ENCODE results near the gene NIPA2. TPM values are rescaled to one million over a fixed set of nuclear protein-coding genes. Genes with fewer than 3 reads are reported as not detected.

The NIPA2 gene
- total and polyA plus RNA-seq, 2 donors (not counting 1 experiment from before 2014, with no cell fraction given) = 47.7 to 64.7 TPM

- DNase-seq (ENCODE audit: low read depth in 2 of 2) = no peak
- H3K36me3 ChIP-seq (ENCODE audit: control insufficient read depth, insufficient read depth, low read length) = peaks cover 13% of the 10 kb centered on the region
- no peak overlapping the region for H3K9ac ChIP-seq (ENCODE audit: insufficient read depth, low read length)
- no peak overlapping the region for H2AFZ ChIP-seq (ENCODE audit: low read length)
- H4K20me1 ChIP-seq (ENCODE audit: control insufficient read depth, extremely low read depth, insufficient read depth, low read length) = no peaks in the 10 kb centered on the region
- no peaks in the 10 kb centered on the region for H3K9me3 ChIP-seq (ENCODE audit: control insufficient read depth, insufficient read depth, low read depth, low read length)
- TF ChIP-seq CTCF (conservative IDR thresholded peaks at IDR 0.05 in 1 of 2, IDR thresholded peaks at IDR 0.05 in 1 of 2; ENCODE audit: low read depth in 1 of 2, low read length in 2 of 2) (no peak), EZH2 (IDR thresholded peaks at IDR 0.05; ENCODE audit: low read length, missing control alignments) (no peak)
- no peaks in the 10 kb centered on the region for H3K4me1 ChIP-seq (ENCODE audit: control insufficient read depth, extremely low read depth, insufficient read depth, low read length)
- H3K27me3 ChIP-seq (ENCODE audit: control insufficient read depth, insufficient read depth, low read length) = no peaks in the 10 kb centered on the region
- no peak overlapping the region for H3K4me2 ChIP-seq (ENCODE audit: extremely low read depth, insufficient read depth, low read length)
- no peaks in the 10 kb centered on the region for H3K79me2 ChIP-seq (ENCODE audit: control insufficient read depth, insufficient read depth, low read length)
- no peak overlapping the region for H3K4me3 ChIP-seq (replicated peaks in 1 of 4; ENCODE audit: control extremely low read depth in 1 of 4, insufficient read depth in 1 of 4, low read depth in 3 of 4, low read length in 4 of 4)
- no peak overlapping the region for H3K27ac ChIP-seq (ENCODE audit: insufficient read depth, low read length)
These were observed 64.1 kb downstream of the NIPA2 start for GRCh38 chr15:22902578-22902977.

GRCh38 chr15:22902981-22903380 is 64.5 kb downstream of the NIPA2 start:
- H3K4me3 ChIP-seq (replicated peaks in 1 of 4; ENCODE audit: control extremely low read depth in 1 of 4, insufficient read depth in 1 of 4, low read depth in 3 of 4, low read length in 4 of 4) = no peak overlapping the region
- no peak for DNase-seq (ENCODE audit: low read depth in 2 of 2)
- H3K9ac ChIP-seq (ENCODE audit: insufficient read depth, low read length) = no peak overlapping the region
- no peaks in the 10 kb centered on the region for H3K27me3 ChIP-seq (ENCODE audit: control insufficient read depth, insufficient read depth, low read length)
- TF ChIP-seq EZH2 (IDR thresholded peaks at IDR 0.05; ENCODE audit: low read length, missing control alignments) = no peak
- TF ChIP-seq CTCF (conservative IDR thresholded peaks at IDR 0.05 in 1 of 2, IDR thresholded peaks at IDR 0.05 in 1 of 2; ENCODE audit: low read depth in 1 of 2, low read length in 2 of 2) = no peak
- peaks cover 14% of the 10 kb centered on the region for H3K36me3 ChIP-seq (ENCODE audit: control insufficient read depth, insufficient read depth, low read length)
- H3K9me3 ChIP-seq (ENCODE audit: control insufficient read depth, insufficient read depth, low read depth, low read length) = no peaks in the 10 kb centered on the region
- no peak overlapping the region for H3K27ac ChIP-seq (ENCODE audit: insufficient read depth, low read length)
- H2AFZ ChIP-seq (ENCODE audit: low read length) = no peak overlapping the region
- H3K4me2 ChIP-seq (ENCODE audit: extremely low read depth, insufficient read depth, low read length) = no peak overlapping the region
- no peaks in the 10 kb centered on the region for H4K20me1 ChIP-seq (ENCODE audit: control insufficient read depth, extremely low read depth, insufficient read depth, low read length)
- H3K4me1 ChIP-seq (ENCODE audit: control insufficient read depth, extremely low read depth, insufficient read depth, low read length) = no peaks in the 10 kb centered on the region
- no peaks in the 10 kb centered on the region for H3K79me2 ChIP-seq (ENCODE audit: control insufficient read depth, insufficient read depth, low read length)

- Histone ChIP-seq H3K4me1 (ENCODE audit: control insufficient read depth, extremely low read depth, insufficient read depth, low read length) (no peaks in the 10 kb centered on the region), H3K4me2 (ENCODE audit: extremely low read depth, insufficient read depth, low read length) (no peak overlapping the region), H3K9me3 (ENCODE audit: control insufficient read depth, insufficient read depth, low read depth, low read length) (no peaks in the 10 kb centered on the region), H2AFZ (ENCODE audit: low read length) (no peak overlapping the region), H3K27ac (ENCODE audit: insufficient read depth, low read length) (no peak overlapping the region), H3K4me3 (replicated peaks in 1 of 4; ENCODE audit: control extremely low read depth in 1 of 4, insufficient read depth in 1 of 4, low read depth in 3 of 4, low read length in 4 of 4) (no peak overlapping the region), H3K27me3 (ENCODE audit: control insufficient read depth, insufficient read depth, low read length) (no peaks in the 10 kb centered on the region), H3K9ac (ENCODE audit: insufficient read depth, low read length) (no peak overlapping the region), H4K20me1 (ENCODE audit: control insufficient read depth, extremely low read depth, insufficient read depth, low read length) (no peaks in the 10 kb centered on the region), H3K79me2 (ENCODE audit: control insufficient read depth, insufficient read depth, low read length) (no peaks in the 10 kb centered on the region), H3K36me3 (ENCODE audit: control insufficient read depth, insufficient read depth, low read length) (peaks cover 14% of the 10 kb centered on the region)
- DNase-seq (ENCODE audit: low read depth in 2 of 2) = no peak
- TF ChIP-seq CTCF (conservative IDR thresholded peaks at IDR 0.05 in 1 of 2, IDR thresholded peaks at IDR 0.05 in 1 of 2; ENCODE audit: low read depth in 1 of 2, low read length in 2 of 2) (no peak), EZH2 (IDR thresholded peaks at IDR 0.05; ENCODE audit: low read length, missing control alignments) (no peak)
These were observed 65.0 kb downstream of the NIPA2 start for GRCh38 chr15:22903427-22903826.
